Subcutaneous adipose tissue (tissue), 4 donors: ENCODE results near the gene ECI2. TPM values are rescaled to one million over a fixed set of nuclear protein-coding genes. Genes with fewer than 3 reads are reported as not detected.

Experiments
- CTCF ChIP-seq: fragments of 450-650 bp; IDR thresholded peaks from one replicate; pipeline ENCODE4 v1.5.1; 2016; ENCODE audit warnings: low read depth, mild to moderate bottlenecking, control low read depth, antibody characterized with exemption, moderate library complexity
- total RNA-seq, 4 donors: library from RNA; depleted of rRNA; stranded (reverse); fragments of >200 nt; gene quantifications; one replicate each; pipeline ENCODE4 v1.1.0, GENCODE V29; 2016

ECI2 gene
- total RNA-seq, 4 donors from 2014 or later = 57.3 to 102 (median 75.8) TPM

GRCh38 chr6:4078691-4079471 is 56.5 kb downstream of the ECI2 start, which contains the start of gene FAM217A:
Gene FAM217A (minus strand): TSS chr6:4079137. CDS start chr6:4077414, 1,723 bp downstream.
- TF ChIP-seq CTCF = no peak

GRCh38 chr6:4074478-4075235 is 60.7 kb downstream of the ECI2 start:
- no peak for TF ChIP-seq CTCF

GRCh38 chr6:4071330-4071729 is 64.0 kb downstream of the ECI2 start:
- TF ChIP-seq CTCF = no peak

- no peak for TF ChIP-seq CTCF
Measured at GRCh38 chr6:4069199-4069598, 66.2 kb downstream of the ECI2 start.

DNA sequence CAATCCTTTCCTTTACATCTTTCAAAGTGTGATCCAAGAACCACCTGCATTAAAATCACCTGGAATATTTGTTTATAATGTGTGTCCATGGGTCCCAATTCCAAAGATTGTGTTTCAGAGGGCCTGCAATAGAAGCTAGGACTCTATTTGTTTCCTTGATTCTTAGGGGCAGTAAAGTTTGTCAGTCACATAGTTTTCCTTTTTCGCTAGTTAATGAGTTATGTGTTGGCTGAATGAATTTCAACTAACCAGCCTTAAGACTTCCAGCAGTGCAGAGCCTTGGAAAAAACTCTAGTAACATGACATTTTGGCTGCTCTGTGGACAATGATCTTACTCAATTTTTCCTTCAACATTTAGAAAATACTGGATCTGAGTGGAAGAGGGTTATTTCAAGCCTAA is 67.7 kb downstream of the ECI2 start:
- TF ChIP-seq CTCF = no peak

GRCh38 chr6:4066029-4066755 is 69.2 kb downstream of the ECI2 start:
- no peak for TF ChIP-seq CTCF

Other genes starting within 250 kb of the ECI2 start
- gene FAM217A, start 56.4 kb downstream of the ECI2 start, total RNA-seq = not detected